Measurements from ENCODE around the gene MAN2B1.

GRCh38 chr19:12665671-12666264, 774 bp downstream of the MAN2B1 start:
- TF ChIP-seq POLR2A (IDR thresholded peaks at IDR 0.05), result no peak
- TF ChIP-seq, protein P1, sequence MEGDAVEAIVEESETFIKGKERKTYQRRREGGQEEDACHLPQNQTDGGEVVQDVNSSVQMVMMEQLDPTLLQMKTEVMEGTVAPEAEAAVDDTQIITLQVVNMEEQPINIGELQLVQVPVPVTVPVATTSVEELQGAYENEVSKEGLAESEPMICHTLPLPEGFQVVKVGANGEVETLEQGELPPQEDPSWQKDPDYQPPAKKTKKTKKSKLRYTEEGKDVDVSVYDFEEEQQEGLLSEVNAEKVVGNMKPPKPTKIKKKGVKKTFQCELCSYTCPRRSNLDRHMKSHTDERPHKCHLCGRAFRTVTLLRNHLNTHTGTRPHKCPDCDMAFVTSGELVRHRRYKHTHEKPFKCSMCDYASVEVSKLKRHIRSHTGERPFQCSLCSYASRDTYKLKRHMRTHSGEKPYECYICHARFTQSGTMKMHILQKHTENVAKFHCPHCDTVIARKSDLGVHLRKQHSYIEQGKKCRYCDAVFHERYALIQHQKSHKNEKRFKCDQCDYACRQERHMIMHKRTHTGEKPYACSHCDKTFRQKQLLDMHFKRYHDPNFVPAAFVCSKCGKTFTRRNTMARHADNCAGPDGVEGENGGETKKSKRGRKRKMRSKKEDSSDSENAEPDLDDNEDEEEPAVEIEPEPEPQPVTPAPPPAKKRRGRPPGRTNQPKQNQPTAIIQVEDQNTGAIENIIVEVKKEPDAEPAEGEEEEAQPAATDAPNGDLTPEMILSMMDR (IDR thresholded peaks at IDR 0.05), result no peak
